Measurements from ENCODE around the gene GABRB3.

Gene GABRB3

GRCh38 chr15:26667222-26667988 lies 105.5 kb downstream of the GABRB3 start:
- H3K4me3 ChIP-seq (replicated peaks in 1 of 2; ENCODE audit: low read depth in 2 of 2, low read length in 2 of 2) = no peak overlapping the region
- DNase-seq (ENCODE audit: low read depth in 2 of 2) = no peak
- no peak for TF ChIP-seq CTCF (IDR thresholded peaks at IDR 0.05; ENCODE audit: low read depth, low read length)

GRCh38 chr15:26665957-26666791 lies 106.7 kb downstream of the GABRB3 start:
- DNase-seq (ENCODE audit: low read depth in 2 of 2) = no peak
- no peak for TF ChIP-seq CTCF (IDR thresholded peaks at IDR 0.05; ENCODE audit: low read depth, low read length)
- no peak overlapping the region for H3K4me3 ChIP-seq (replicated peaks in 1 of 2; ENCODE audit: low read depth in 2 of 2, low read length in 2 of 2)

- DNase-seq (ENCODE audit: low read depth in 2 of 2) = no peak
- TF ChIP-seq CTCF (IDR thresholded peaks at IDR 0.05; ENCODE audit: low read depth, low read length) = no peak
- no peak overlapping the region for H3K4me3 ChIP-seq (replicated peaks in 1 of 2; ENCODE audit: low read depth in 2 of 2, low read length in 2 of 2)
Measured at GRCh38 chr15:26662283-26662682, 110.6 kb downstream of the GABRB3 start.

GRCh38 chr15:26661748-26662147 lies 111.1 kb downstream of the GABRB3 start:
- no peak for TF ChIP-seq CTCF (IDR thresholded peaks at IDR 0.05; ENCODE audit: low read depth, low read length)
- H3K4me3 ChIP-seq (replicated peaks in 1 of 2; ENCODE audit: low read depth in 2 of 2, low read length in 2 of 2) = no peak overlapping the region
- DNase-seq (ENCODE audit: low read depth in 2 of 2) = no peak

GRCh38 chr15:26661107-26661506 lies 111.8 kb downstream of the GABRB3 start:
- no peak for TF ChIP-seq CTCF (IDR thresholded peaks at IDR 0.05; ENCODE audit: low read depth, low read length)

GRCh38 chr15:26660241-26660640 lies 112.6 kb downstream of the GABRB3 start:
- no peak for DNase-seq (ENCODE audit: low read depth in 2 of 2)
- no peak for TF ChIP-seq CTCF (IDR thresholded peaks at IDR 0.05; ENCODE audit: low read depth, low read length)
- no peak overlapping the region for H3K4me3 ChIP-seq (replicated peaks in 1 of 2; ENCODE audit: low read depth in 2 of 2, low read length in 2 of 2)

More at GRCh38 chr15:26661107-26661506, 111.8 kb downstream of the GABRB3 start:
- no peak overlapping the region for H3K4me3 ChIP-seq (replicated peaks in 1 of 2; ENCODE audit: low read depth in 2 of 2, low read length in 2 of 2)
- no peak for DNase-seq (ENCODE audit: low read depth in 2 of 2)

Data from cardiac fibroblast (primary cell).